Stimulated activated CD4-positive, alpha-beta T cell treated with anti-CD3 and anti-CD28 coated beads, TNF-alpha, amount 100 ng/mL, for 1 hour (primary cell): ENCODE data around the gene OPTC.
"Not testable (repeated sequence)": the region's sequence is repeated elsewhere in the genome, so short reads cannot be mapped to it uniquely, and the experiment has no call there.

ENCODE experiments used
- DNase-seq, 3 donors: peaks; one replicate each; pipeline ENCODE4 v3.0.0-alpha.2; 2020; ENCODE audit warnings: low read depth in 3 of 3, low spot score in 1 of 3

Gene OPTC

DNA sequence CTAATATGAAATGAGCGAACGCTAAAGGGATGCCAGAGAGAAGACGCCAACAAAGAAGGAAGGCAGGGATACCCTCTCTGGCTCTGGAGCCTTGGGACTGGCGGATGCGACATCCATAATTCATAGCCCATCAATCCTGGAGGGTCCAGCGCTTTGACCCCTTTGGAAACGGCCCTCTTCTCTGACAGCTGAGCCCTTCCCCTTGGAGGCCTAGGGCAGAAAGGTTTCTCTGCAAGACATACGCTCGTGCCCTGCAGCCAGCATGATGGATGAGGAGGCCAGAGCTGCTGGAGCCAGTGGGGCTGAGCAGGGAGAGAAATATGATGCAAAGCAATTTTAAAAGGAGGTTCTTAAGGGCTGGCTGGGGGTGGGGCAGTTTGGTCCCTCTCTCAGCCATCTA lies 22.2 kb downstream of the OPTC start:
- no peak for DNase-seq

DNA sequence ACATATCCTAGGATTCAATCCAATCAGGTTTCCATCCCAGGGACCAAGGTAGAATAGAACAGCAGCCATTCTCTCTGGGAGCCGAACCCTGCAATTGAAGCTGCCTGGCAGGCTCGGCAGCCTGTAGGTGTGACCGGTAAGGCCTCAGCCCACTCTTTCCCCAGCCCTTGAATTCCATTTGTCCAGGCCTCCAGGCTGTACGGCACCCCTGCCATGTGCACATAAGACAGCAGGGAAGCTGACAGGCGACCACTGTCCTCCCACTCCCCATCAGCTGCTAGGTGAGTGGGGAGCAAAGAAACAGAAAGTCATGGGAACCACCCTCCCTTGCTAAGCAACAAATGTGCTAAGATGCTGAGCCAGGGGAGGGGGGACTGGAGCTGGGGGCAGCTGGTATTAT lies 23.0 kb downstream of the OPTC start:
- no peak for DNase-seq

- DNase-seq, result no peak
These were observed 23.6 kb downstream of the OPTC start for GRCh38 chr1:203517426-203518110.

DNA sequence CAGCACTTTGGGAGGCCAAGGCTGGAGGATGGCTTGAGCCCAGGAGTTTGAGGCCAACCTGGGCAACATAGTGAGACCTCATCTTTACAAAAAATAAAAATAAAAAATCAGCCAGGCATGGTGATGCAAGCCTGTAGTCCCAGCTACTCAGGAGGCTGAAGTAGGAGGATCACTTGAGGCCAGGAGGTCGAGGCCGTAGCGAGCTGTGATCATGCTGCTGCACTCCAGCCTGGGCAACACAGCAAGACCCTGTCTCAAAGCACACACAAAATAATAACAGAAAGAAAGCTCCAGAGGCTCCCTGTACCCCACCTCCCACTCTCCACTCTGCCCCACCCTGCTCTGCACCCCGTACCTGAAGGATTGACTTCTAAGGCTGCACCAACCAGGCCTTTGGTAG lies 24.2 kb downstream of the OPTC start:
- not testable (repeated sequence) for DNase-seq

GRCh38 chr1:203518541-203518940 lies 24.6 kb downstream of the OPTC start:
- no peak for DNase-seq

- DNase-seq, result no peak
These were observed 25.3 kb downstream of the OPTC start for GRCh38 chr1:203519053-203519840.

- no peak for DNase-seq
These were observed 25.9 kb downstream of the OPTC start for GRCh38 chr1:203519896-203520295.

DNA sequence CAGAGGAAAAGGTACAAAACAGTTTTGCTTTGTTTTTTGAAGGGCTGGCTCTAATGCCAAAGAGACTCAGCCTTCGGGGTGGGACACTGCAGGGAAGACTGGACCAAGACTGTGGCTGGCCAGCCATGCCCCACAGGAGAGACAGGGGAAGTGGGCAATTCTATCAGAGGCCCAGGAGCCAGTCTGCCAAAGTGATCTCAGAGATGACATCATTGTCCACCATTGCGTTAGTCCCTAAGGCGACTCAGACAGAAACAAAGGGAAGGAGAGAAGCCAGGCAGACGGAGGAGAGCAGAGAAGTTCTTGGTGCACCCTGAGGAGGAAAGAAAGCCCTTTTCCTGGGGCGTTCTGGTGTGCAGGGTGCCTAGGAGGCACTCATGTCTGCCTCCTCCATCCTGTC lies 26.4 kb downstream of the OPTC start:
- DNase-seq, result no peak

- DNase-seq, result no peak
These were observed 27.3 kb downstream of the OPTC start for GRCh38 chr1:203521074-203521794.

GRCh38 chr1:203521812-203522211 lies 27.9 kb downstream of the OPTC start:
- DNase-seq, result no peak

- no peak for DNase-seq
These were observed 28.3 kb downstream of the OPTC start for GRCh38 chr1:203522237-203522636.

GRCh38 chr1:203523667-203524066 lies 29.7 kb downstream of the OPTC start:
- no peak for DNase-seq

GRCh38 chr1:203524152-203524551 lies 30.2 kb downstream of the OPTC start:
- DNase-seq, result no peak

DNA sequence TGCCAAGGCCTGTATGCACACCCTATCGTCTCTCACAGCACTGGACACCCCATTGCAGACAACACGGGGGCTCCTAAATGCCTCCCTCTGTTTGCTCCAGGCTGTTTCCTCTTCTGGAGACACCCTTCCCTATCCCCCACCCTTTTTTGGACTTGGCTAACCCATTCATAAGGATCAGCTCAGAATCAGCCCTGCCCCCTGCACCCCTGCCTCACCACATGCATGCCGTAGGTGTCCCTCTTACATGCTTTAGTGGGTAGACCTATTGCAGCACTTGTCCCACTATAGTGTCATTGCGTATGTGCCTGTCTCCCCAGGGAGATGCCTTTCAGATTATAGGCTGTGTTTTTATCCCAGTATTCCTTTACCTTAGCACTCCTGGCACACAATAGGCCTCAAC lies 30.9 kb downstream of the OPTC start:
- no peak for DNase-seq

- no peak for DNase-seq
These were observed 31.7 kb downstream of the OPTC start for GRCh38 chr1:203525685-203526084.

DNA sequence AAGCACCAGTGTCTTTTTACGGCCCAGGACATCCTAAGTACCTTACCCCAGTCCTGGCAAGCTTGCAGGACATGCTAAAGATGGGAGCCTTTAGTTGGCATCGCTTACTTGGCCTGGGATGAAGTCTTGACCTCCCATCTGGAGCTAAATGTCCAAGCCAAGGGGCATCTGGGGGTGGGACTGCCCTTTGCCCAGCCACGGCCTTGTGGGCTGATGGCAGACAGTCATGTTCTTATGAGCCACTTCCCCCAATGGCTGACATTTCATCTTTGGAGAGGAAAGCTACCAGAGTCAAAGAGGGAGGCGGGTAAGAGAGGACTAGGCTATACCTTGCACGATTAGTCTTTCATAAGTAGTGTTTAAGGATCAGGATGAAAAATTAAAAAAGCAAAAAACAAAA lies 32.2 kb downstream of the OPTC start:
- no peak for DNase-seq

GRCh38 chr1:203526572-203526971 lies 32.6 kb downstream of the OPTC start:
- no peak for DNase-seq

GRCh38 chr1:203527013-203527412 lies 33.1 kb downstream of the OPTC start:
- no peak for DNase-seq

- DNase-seq, result no peak
These were observed 34.1 kb downstream of the OPTC start for GRCh38 chr1:203528063-203528462.

DNA sequence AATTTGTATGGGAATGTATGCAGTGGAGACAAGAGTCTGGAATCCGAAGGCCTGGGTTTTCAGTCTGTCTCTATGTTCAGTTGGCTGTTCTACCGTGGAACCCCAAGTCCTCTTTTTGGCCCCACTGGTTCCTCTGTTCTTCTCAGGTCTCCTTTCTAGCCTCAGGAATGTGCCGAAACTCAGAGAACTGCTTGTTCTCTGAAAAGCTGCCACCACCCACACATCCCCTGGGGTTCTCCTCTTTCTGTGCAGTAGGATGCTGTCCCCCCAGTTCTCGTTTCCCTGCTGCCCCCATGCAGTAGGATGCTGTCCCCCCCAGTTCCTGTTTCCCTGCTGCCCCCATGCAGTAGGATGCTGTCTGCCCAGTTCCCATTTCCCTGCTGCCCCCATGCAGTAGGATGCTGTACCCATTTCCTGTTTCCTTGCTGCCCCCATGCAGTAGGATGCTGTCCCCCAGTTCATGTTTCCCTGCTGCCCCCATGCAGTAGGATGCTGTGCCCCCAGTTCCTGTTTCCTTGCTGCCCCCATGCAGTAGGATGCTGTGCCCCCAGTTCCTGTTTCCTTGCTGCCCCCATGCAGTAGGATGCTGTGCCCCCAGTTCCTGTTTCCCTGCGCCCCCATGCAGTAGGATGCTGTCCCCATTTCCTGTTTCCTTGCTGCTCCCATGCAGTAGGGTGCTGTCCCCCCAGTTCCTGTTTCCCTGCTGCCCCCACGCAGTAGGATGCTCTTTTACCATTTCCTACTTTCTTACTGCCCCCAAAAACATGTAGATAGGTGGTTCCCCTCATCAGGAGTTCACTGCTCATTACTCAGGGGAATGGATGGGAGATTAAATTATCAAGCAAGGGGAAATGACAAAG lies 35.3 kb downstream of the OPTC start:
- no peak for DNase-seq

GRCh38 chr1:203531063-203531462 lies 37.1 kb downstream of the OPTC start:
- DNase-seq, result no peak
